ENCODE results near the gene ZNF408.
"Not testable (repeated sequence)": the region's sequence is repeated elsewhere in the genome, so short reads cannot be mapped to it uniquely, and the experiment has no call there.

The ZNF408 gene

DNA sequence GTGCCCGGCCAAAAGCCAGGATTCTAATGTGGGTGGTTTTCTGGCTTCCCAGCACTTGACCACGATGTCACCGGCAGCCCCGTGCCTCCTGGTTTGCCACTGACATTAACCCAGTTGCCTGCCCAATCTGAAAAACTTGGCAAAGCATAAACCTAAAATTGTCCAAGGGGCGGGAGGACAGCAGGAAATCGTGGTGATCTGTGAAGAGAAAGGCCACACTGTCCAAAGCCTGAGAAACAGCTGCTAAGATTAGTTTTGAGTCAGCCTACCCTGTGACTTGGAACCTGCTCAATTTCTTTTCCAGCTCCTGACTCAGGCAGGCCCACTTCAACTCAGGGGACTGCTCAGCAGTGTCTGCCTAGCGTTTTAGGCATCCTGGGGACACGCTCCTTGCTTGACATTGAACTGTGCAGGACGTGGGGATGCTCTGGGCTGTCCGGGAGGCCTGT lies 10.0 kb downstream of the ZNF408 start:
- Histone ChIP-seq H3K9ac (ENCODE audit: low read length) (no peak overlapping the region), H3K4me3 (ENCODE audit: low read length) (no peak overlapping the region), H3K27ac (ENCODE audit: low read depth, low read length) (peak overlapping the region; percentile 80), H3K27me3 (ENCODE audit: control insufficient read depth, insufficient read depth, low read length) (no peaks in the 10 kb centered on the region), H3K36me3 (ENCODE audit: control insufficient read depth, insufficient read depth, low read length) (peaks cover 15% of the 10 kb centered on the region), H3K4me1 (ENCODE audit: control insufficient read depth, insufficient read depth, low read length) (peaks cover 2% of the 10 kb centered on the region)

DNA sequence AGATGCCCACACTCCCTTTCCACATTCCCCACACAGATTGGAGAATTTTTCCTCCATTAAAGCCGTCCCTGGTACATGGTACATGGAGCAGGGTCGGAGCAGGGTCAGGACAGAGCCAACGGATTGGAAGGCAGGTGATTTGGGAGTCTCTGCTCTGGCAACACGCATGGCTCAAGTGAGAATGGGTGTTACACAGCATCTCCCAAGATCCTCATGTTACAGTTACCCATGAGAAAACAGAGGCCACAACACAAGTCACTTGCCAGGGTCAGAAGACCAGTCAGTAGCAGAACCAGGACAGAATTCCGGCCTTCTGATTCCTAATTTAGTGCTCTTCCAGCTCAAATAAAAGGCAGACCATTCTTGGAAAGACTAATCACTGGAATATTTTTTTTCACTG lies 10.5 kb downstream of the ZNF408 start:
- Histone ChIP-seq H3K4me3 (ENCODE audit: low read length) (no peak overlapping the region), H3K27ac (ENCODE audit: low read depth, low read length) (peak overlapping the region; percentile 80), H3K27me3 (ENCODE audit: control insufficient read depth, insufficient read depth, low read length) (no peaks in the 10 kb centered on the region), H3K9ac (ENCODE audit: low read length) (no peak overlapping the region), H3K36me3 (ENCODE audit: control insufficient read depth, insufficient read depth, low read length) (peaks cover 12% of the 10 kb centered on the region), H3K4me1 (ENCODE audit: control insufficient read depth, insufficient read depth, low read length) (peaks cover 2% of the 10 kb centered on the region)

DNA sequence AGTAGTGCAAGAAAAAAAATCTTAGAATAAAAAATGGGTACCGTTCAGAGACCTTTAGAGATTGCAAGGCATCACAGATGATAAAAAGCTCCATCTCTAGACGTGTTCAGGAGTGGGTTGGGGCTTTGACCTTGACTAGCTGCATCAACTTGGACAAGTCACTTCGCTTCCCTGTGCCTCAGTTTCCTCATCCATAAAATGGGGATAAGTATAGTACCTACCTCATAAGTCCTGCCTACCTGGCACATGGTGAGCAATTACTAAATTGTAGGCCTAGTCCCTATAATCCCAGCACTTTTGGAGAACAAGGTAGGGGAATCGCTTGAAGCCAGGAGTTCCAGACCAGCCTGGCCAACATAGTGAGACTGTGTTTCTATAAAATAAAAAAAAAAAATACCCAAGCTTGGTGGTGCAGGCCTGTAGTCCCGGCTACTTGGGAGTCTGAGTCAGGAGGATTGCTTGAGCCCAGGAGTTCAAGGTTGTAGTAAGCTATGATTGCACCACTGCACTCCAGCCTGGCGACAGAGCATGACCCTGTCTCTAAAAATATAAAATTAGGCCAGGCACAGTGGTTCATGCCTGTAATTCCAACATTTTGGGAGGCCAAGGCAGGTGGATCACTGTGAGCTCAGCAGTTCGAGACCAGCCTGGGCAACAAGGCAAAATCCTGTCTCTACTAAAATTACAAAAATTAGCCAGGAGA lies 12.2 kb downstream of the ZNF408 start:
- no peak overlapping the region for H3K9ac ChIP-seq (ENCODE audit: low read length)
- no peaks in the 10 kb centered on the region for H3K36me3 ChIP-seq (ENCODE audit: control insufficient read depth, insufficient read depth, low read length)
- H3K4me1 ChIP-seq (ENCODE audit: control insufficient read depth, insufficient read depth, low read length) = peaks cover 2% of the 10 kb centered on the region
- no peak overlapping the region for H3K4me3 ChIP-seq (ENCODE audit: low read length)
- no peak overlapping the region for H3K27ac ChIP-seq (ENCODE audit: low read depth, low read length)
- no peaks in the 10 kb centered on the region for H3K27me3 ChIP-seq (ENCODE audit: control insufficient read depth, insufficient read depth, low read length)

DNA sequence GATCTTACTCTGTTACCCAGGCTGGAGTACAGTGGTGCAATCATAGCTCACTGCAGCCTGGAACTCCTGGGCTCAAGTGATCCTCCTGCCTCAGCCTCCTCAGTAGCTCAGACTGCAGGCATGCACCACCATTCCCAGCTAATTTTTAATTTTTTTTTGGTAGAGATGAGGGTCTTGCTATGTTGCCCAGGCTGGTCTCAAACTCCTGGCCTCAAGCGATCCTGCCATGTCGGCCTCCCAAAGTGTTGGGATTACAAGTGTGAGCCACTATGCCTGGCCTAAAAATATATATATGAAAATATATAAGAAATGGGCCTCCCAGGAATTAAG lies 17.0 kb downstream of the ZNF408 start:
- not testable (repeated sequence) for H3K4me1 ChIP-seq (ENCODE audit: control insufficient read depth, insufficient read depth, low read length); H3K27ac ChIP-seq (ENCODE audit: low read depth, low read length); H3K4me3 ChIP-seq (ENCODE audit: low read length); H3K36me3 ChIP-seq (ENCODE audit: control insufficient read depth, insufficient read depth, low read length); H3K9ac ChIP-seq (ENCODE audit: low read length); H3K27me3 ChIP-seq (ENCODE audit: control insufficient read depth, insufficient read depth, low read length)

DNA sequence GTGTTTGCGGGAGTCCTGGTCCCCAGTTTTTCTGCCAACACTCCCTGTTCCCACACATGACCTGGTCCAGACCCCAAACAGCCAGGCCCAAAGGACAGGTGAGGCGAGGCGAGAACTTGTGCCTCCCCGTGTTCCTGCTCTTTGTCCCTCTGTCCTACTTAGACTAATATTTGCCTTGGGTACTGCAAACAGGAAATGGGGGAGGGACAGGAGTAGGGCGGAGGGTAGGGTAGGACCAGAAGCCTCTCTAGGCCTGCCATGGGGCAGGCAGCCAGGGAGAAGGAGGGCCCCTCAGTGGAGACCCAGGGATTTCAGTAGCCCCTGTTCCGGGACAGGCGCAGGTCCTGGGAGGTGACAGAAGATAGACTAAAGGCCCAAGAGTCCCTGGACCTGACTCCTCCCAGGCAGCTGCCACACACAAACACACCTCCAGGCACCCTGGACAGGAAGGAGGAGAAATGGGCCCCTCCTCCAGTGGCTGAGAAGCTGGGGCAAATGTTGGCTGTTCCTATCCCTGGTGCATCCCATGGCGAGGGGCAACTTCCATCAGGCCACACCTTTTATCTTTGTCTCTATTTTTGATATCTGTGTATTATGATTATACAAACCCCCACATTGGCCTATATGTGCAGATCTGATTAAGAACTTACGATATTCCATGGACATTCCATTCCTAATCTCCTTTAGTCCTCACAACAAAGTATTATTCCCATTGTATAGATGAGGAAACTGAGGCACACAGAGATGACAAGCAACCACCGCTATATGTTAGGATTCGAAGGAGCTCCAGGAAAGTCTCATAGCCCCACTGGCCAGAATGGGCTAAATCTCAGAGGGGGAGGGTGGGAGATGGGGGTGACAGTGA lies 17.6 kb downstream of the ZNF408 start:
- Histone ChIP-seq H3K9ac (ENCODE audit: low read length) (no peak overlapping the region), H3K27me3 (ENCODE audit: control insufficient read depth, insufficient read depth, low read length) (no peaks in the 10 kb centered on the region), H3K4me3 (ENCODE audit: low read length) (no peak overlapping the region), H3K27ac (ENCODE audit: low read depth, low read length) (no peak overlapping the region), H3K4me1 (ENCODE audit: control insufficient read depth, insufficient read depth, low read length) (no peaks in the 10 kb centered on the region), H3K36me3 (ENCODE audit: control insufficient read depth, insufficient read depth, low read length) (no peaks in the 10 kb centered on the region)

DNA sequence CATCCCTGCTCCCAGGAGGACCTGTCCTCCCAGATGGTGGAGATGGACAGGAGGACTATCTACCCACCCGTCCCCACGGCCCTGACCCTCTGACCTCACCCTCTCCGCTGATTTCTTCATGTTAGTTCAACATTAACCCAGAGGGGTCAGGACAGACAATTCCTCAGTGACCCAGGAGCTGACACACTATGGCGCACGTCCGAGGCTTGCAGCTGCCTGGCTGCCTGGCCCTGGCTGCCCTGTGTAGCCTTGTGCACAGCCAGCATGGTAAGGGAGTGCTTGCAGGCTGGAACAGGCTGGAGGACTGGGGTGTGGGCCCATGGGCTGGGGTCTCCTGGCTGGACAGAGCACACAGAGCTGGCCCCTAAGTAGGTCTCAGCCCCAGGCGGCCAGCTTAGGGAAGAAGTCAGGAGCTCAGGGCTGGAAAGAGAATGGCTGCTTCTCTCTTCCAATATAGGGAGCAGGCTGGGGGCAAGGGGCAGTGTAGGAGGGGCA lies 18.3 kb downstream of the ZNF408 start, which contains the start of gene F2:
F2 (plus strand) TSS at position 166 of the 495 bp plus-strand sequence; CDS start at position 189, 23 bp downstream.
- Histone ChIP-seq H3K4me3 (ENCODE audit: low read length) (no peak within 1 kb of the TSS), H3K9ac (ENCODE audit: low read length) (no peak within 1 kb of the TSS), H3K27me3 (ENCODE audit: control insufficient read depth, insufficient read depth, low read length) (no peaks in the 10 kb centered on the region), H3K36me3 (ENCODE audit: control insufficient read depth, insufficient read depth, low read length) (no peaks in the 10 kb centered on the region), H3K27ac (ENCODE audit: low read depth, low read length) (no peak within 1 kb of the TSS), H3K4me1 (ENCODE audit: control insufficient read depth, insufficient read depth, low read length) (no peaks in the 10 kb centered on the region)

DNA sequence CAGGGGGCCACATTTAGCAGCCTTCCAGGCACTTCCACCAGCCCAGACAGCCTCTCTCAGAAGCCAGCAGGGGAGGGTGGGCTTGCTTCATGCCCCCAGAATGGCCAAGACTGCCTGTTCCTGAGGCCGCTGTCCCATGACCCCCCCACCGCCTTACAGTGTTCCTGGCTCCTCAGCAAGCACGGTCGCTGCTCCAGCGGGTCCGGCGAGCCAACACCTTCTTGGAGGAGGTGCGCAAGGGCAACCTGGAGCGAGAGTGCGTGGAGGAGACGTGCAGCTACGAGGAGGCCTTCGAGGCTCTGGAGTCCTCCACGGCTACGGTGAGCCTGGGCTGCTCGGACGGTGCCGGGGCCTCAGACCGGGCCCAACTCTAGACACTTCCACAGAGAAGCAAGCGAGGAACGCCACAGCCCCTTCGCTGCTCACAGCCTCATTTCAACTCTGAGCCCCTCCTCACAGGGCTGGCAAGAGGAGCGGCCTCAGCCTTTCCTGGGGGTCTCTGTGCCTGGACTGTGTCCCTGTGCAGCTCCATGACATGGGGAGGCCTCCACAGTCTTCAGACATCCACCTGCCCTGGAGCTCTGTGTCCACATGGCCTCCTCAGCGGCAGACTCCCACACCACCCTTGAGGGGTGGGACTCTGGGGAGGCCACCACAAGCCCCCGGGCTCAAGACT lies 18.9 kb downstream of the ZNF408 start:
- no peaks in the 10 kb centered on the region for H3K36me3 ChIP-seq (ENCODE audit: control insufficient read depth, insufficient read depth, low read length)
- H3K9ac ChIP-seq (ENCODE audit: low read length) = no peak overlapping the region
- no peak overlapping the region for H3K4me3 ChIP-seq (ENCODE audit: low read length)
- H3K27me3 ChIP-seq (ENCODE audit: control insufficient read depth, insufficient read depth, low read length) = no peaks in the 10 kb centered on the region
- H3K4me1 ChIP-seq (ENCODE audit: control insufficient read depth, insufficient read depth, low read length) = no peaks in the 10 kb centered on the region
- H3K27ac ChIP-seq (ENCODE audit: low read depth, low read length) = no peak overlapping the region

DNA sequence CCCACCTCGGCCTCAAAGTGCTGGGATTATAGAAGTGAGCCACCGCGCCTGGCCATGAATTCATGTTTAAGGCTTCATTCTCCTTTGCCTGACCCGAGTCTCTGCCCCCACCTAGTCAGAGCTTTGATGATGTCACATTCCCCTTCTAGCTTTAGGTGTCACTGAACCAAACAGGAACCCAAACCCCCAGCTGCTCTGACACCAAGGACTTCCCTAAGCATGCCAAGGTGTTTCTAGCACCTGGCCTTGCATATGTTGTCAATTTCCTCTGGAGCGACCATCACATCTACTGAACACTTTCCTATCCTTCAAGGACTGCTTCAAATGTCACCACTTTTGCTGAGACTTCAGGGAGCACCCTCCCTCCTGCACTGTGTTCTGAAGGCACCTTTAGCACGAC lies 20.5 kb downstream of the ZNF408 start:
- Histone ChIP-seq H3K27me3 (ENCODE audit: control insufficient read depth, insufficient read depth, low read length) (no peaks in the 10 kb centered on the region), H3K36me3 (ENCODE audit: control insufficient read depth, insufficient read depth, low read length) (no peaks in the 10 kb centered on the region), H3K27ac (ENCODE audit: low read depth, low read length) (no peak overlapping the region), H3K9ac (ENCODE audit: low read length) (no peak overlapping the region), H3K4me3 (ENCODE audit: low read length) (no peak overlapping the region), H3K4me1 (ENCODE audit: control insufficient read depth, insufficient read depth, low read length) (no peaks in the 10 kb centered on the region)

DNA sequence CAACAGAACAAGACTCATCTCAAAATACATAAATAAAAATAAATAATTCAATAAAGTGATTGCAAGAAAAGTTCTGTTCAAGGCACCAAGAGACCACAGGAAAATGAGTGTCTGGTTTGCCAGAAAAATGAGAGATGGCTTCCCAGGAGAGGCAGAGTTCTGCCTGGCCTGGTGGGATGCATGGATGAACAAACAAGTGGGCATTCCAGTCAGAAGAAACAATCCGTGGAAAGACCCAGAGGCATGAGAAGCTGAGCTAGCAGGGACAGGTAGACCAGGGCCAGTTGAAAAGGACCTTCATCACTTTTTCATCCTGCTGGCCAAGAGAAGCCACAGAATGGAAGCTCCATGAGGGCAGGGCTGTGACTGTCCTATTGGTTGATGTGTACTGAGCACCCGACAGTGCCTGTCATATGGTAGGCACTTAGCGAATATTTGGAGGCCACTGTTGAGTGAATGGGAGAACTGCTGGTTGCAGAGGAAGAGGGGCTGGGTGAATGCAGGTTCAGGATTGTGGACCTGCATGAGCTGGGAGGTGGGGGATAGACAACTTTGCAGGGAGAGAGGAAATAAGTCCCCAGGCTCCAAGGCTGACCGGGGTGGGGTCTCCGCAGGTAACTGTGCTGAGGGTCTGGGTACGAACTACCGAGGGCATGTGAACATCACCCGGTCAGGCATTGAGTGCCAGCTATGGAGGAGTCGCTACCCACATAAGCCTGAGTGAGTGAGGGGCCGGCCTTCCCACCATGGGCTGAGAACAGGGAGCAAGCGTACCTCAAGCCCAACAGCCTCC lies 21.9 kb downstream of the ZNF408 start:
- Histone ChIP-seq H3K27me3 (ENCODE audit: control insufficient read depth, insufficient read depth, low read length) (no peaks in the 10 kb centered on the region), H3K36me3 (ENCODE audit: control insufficient read depth, insufficient read depth, low read length) (no peaks in the 10 kb centered on the region), H3K9ac (ENCODE audit: low read length) (no peak overlapping the region), H3K4me1 (ENCODE audit: control insufficient read depth, insufficient read depth, low read length) (no peaks in the 10 kb centered on the region), H3K27ac (ENCODE audit: low read depth, low read length) (no peak overlapping the region), H3K4me3 (ENCODE audit: low read length) (no peak overlapping the region)

DNA sequence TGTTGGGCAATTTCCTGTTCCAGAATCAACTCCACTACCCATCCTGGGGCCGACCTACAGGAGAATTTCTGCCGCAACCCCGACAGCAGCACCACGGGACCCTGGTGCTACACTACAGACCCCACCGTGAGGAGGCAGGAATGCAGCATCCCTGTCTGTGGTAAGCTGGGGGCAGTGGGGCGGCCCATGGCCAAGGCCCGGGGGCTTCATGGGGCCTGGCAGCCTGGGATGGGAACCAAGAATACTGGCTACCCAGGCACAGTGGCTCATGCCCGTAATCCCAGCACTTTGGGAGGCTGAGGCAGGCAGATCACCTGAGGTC lies 22.5 kb downstream of the ZNF408 start:
- no peak overlapping the region for H3K9ac ChIP-seq (ENCODE audit: low read length)
- no peaks in the 10 kb centered on the region for H3K27me3 ChIP-seq (ENCODE audit: control insufficient read depth, insufficient read depth, low read length)
- H3K27ac ChIP-seq (ENCODE audit: low read depth, low read length) = no peak overlapping the region
- no peaks in the 10 kb centered on the region for H3K36me3 ChIP-seq (ENCODE audit: control insufficient read depth, insufficient read depth, low read length)
- no peaks in the 10 kb centered on the region for H3K4me1 ChIP-seq (ENCODE audit: control insufficient read depth, insufficient read depth, low read length)
- H3K4me3 ChIP-seq (ENCODE audit: low read length) = no peak overlapping the region

DNA sequence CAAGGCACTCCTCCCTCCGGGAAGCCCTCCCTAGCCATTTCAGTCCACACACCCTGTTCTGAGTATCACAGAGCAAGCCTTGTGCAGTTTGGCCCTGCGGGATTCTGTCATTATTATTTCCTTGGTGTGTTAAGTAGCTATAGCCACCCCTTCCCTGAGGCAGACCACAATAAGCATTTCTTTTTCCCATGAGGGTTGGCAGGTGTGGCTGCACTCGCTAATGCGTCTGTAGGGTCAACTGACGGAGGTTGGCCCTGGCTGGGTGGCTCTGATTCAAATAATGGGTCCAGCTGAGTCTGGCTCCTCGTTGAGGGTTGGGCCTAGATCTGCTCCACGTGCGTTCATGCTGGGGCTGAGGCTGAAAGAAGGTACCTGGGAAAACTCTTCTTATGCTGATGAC lies 23.3 kb downstream of the ZNF408 start:
- Histone ChIP-seq H3K27ac (ENCODE audit: low read depth, low read length) (no peak overlapping the region), H3K36me3 (ENCODE audit: control insufficient read depth, insufficient read depth, low read length) (no peaks in the 10 kb centered on the region), H3K4me3 (ENCODE audit: low read length) (no peak overlapping the region), H3K27me3 (ENCODE audit: control insufficient read depth, insufficient read depth, low read length) (no peaks in the 10 kb centered on the region), H3K4me1 (ENCODE audit: control insufficient read depth, insufficient read depth, low read length) (no peaks in the 10 kb centered on the region), H3K9ac (ENCODE audit: low read length) (no peak overlapping the region)
